GM18511 (cell line): ENCODE results near the gene PCNT.
"Not testable (repeated sequence)": the region's sequence is repeated elsewhere in the genome, so short reads cannot be mapped to it uniquely, and the experiment has no call there.

Experiments used
- ATAC-seq: cut with Tn5 transposase; IDR thresholded peaks from one replicate; pipeline ENCODE4 v1.9.1; 2021; ENCODE audit warnings: mild to moderate bottlenecking, moderate library complexity; ENCODE audit not compliant: unreplicated experiment

PCNT gene

GRCh38 chr21:46399686-46400085 lies 75.7 kb downstream of the PCNT start:
- ATAC-seq = no peak

GRCh38 chr21:46401186-46401910 lies 77.4 kb downstream of the PCNT start:
- no peak for ATAC-seq

- no peak for ATAC-seq
These were observed 78.5 kb downstream of the PCNT start for GRCh38 chr21:46402421-46402820.

GRCh38 chr21:46403234-46403811 lies 79.4 kb downstream of the PCNT start:
- ATAC-seq = not testable (repeated sequence)

- no peak for ATAC-seq
These were observed 80.3 kb downstream of the PCNT start for GRCh38 chr21:46404306-46404705.

GRCh38 chr21:46406001-46406400 lies 82.0 kb downstream of the PCNT start:
- no peak for ATAC-seq

- ATAC-seq = no peak
These were observed 85.9 kb downstream of the PCNT start for GRCh38 chr21:46409641-46410406.

GRCh38 chr21:46410516-46410915 lies 86.6 kb downstream of the PCNT start:
- ATAC-seq = no peak

GRCh38 chr21:46411236-46411635 lies 87.3 kb downstream of the PCNT start:
- no peak for ATAC-seq

GRCh38 chr21:46411691-46412090 lies 87.7 kb downstream of the PCNT start:
- ATAC-seq = no peak

- no peak for ATAC-seq
These were observed 88.8 kb downstream of the PCNT start for GRCh38 chr21:46412521-46413364.

- no peak for ATAC-seq
These were observed 89.4 kb downstream of the PCNT start for GRCh38 chr21:46413365-46413696.

GRCh38 chr21:46414965-46415275 lies 91.0 kb downstream of the PCNT start:
- ATAC-seq = no peak

- ATAC-seq = no peak
These were observed 92.6 kb downstream of the PCNT start for GRCh38 chr21:46416551-46416950.

- no peak for ATAC-seq
These were observed 94.5 kb downstream of the PCNT start for GRCh38 chr21:46418265-46418946.

- no peak for ATAC-seq
These were observed 96.6 kb downstream of the PCNT start for GRCh38 chr21:46420241-46421190.

- ATAC-seq = no peak
These were observed 97.3 kb downstream of the PCNT start for GRCh38 chr21:46421191-46421750.

GRCh38 chr21:46421756-46422555 lies 98.0 kb downstream of the PCNT start:
- no peak for ATAC-seq
